Fibroblast of skin of right quadriceps (primary cell): ENCODE data around the gene RIMKLA.
A peak's percentile ranks its signal among the peaks of the same experiment; 100 is the strongest.

Source experiments
- DNase-seq: peaks from one replicate; pipeline ENCODE4 v3.0.0-alpha.2; 2013

Gene RIMKLA

DNA sequence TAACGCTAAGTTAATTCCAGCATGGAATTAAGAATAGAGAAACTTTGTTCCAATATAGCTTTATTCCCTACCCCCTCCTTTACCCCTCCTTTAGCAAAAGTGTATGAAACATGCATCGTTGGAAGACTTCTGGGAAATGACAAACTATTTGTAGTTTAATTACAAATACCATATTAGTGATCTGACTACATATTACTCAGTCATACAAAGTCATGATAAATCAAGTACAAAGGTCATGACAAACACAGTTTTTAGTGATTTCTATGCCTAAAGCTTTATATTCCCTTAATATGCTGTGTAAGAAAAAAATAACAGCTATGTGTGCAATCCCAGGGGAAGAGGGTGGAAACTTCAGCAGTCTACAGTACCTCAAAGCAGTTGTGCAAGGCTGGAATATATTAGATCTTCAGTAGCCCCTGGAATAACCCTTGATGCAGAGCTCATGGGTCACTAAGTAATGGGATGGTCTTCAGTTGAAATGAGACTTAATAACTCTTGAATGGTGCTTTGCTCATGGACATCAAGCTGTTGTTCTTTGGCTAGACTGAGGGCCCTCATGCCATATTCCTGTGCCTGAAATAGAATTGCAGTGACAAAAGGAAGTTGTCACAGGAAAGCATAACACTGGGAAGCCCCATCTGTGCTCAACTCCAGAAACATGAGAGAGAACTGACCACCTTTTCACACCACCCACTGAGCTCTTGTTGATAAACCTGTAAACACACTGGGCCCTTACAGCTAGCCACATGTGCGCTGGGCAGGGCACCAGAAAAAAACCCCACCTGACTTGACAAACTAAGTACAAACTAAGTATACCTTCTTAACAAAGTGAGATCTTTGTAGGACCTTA lies 49.9 kb downstream of the RIMKLA start:
- peak; percentile 48 for DNase-seq

DNA sequence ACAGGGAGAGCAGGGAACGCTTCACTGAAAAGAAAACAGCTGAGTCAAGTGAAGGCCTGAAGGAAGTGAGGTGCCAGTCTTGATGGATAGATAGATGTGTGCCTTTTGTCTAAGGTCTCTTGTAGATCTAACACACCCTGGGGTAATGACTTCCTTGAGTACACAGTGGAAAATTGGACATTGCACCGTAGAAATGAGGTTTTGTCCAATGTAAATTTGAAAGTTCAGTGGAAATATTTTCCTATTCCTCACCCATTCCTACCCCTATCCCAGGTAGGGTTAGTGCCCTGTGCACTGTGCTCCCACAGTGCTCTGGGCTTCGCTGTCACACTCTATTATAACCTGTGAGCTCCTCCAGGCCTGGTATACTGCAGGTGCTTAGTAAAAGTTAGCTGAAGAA lies 50.9 kb downstream of the RIMKLA start:
- no peak for DNase-seq

DNA sequence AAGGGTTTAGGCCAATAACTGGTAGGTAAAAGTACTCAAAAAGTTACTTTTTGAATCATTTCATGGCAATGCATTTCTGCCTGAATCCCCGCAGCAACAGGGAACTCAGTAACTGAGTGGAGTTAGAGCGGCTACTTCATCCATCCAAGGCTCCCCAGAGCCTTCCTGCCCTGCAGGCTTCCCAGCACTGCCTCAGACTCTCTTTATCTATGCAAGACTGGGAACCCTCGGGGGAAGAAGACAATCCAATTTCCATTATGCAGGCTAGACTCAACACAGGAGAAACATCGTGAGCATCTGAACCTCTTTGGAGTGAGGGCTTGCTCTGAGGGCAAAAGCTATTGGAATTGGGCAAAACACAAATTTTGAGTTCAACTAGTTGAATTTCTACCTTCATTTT lies 52.1 kb downstream of the RIMKLA start:
- no peak for DNase-seq

DNA sequence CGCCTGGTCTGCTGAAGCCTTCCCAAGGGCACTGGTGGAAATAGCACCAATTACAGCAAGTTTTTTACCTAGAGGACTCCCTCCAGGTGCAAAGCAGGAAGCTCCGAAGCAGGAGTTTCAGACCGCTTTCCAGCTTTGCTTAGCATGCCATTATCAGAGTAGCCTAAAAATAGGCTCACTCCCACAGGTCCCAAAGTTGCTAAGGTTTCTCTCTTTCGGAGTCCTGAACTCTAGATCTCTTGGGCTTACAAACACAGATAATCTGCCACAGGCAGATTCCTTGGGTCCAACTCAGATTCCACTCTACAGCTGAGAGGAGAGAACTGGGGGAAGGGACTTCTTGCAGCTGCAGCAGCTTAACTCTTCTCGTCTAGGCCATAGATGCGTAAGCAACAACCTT lies 52.8 kb downstream of the RIMKLA start:
- DNase-seq, result no peak

DNA sequence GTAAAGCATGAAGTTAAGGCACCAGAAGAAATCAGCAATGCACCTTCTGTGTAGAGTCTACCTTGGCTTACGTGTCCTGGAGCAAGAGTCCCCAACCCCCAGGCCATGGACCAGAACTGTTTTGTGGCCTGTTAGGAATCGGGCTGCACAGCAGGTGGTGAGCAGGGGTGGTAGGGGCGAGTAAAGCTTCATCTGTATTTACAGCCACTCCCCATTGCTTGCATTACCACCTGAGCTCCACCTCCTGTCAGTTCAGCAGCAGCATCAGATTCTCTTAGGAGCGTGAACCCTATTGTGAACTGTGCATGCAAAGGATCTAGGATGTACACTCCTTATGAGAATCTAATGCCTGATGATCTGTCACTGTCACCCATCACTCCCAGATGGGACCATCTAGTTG lies 53.7 kb downstream of the RIMKLA start:
- no peak for DNase-seq

DNA sequence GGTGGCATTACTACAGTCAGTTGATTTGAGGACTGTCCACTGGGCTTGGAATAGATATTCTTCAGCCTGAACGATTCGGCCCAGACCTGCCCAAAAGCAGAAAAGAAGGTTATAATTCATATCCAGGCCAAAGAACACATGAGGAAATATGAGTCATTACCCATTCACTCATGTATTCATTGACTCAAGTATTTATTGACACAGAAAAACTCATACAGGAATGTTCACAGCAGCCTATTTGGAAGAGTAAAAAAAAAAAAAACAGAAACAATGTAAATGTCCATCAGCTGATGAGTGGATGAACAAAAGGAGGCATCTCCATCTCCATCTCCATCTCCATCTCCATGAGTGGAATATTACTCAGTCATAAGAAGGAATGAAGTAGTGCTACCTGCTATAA lies 59.3 kb downstream of the RIMKLA start:
- DNase-seq, result peak; percentile 75

DNA sequence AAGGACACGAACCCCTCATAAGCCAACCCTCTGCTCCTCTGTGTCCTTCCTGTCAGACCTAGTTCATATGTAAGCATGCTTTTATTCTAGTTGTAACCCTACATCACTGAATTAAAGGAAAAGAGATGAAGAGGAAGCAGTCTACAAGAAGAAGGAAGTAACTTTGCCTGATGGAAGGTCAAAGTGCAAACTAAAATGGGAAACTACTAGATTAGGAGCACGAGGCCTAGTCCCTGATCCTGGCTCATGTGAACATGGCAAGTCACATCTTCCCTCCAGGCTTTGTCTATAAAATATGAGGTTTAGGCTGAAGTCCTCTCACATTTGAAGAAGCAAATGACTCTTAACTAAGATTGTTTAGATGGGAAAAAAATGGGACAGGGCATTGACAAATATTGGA lies 62.1 kb downstream of the RIMKLA start:
- no peak for DNase-seq

DNA sequence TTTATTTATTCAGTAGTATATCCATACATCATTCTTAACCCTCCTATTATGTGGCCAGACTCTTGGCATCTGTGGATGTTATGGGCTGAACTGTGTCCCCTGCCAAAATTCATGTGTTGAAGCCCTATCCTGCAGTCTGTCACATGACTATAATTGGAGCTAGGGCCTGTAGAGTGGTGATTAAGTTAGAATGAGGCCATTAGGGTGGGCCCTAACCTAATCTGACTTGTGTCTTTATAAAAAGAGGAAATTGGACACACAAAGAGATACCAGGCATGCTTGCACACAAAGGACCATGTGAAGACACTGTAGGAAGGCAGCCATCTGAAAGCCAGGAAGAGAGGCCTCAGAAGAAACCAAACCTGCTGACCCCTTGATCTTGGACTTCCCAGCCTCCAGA lies 68.7 kb downstream of the RIMKLA start:
- DNase-seq, result no peak

DNA sequence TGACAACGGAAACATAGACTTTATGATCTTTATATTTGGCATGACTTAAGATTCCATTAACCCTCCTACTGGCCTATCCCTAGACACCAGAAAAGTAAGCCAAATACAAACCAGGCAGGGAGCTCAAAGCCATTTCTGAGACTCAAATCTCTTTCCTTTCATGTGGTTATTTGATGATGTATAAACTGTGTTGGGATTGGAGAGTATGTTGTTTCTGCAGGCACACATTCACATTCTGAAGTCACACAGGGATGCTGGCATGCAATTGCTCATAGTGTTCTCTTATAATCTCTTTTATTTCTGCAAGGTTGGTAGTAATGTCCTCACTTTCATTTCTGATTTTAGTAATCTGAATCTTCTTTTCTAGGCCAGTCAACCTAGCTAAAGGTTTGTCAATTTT lies 69.5 kb downstream of the RIMKLA start:
- no peak for DNase-seq

DNA sequence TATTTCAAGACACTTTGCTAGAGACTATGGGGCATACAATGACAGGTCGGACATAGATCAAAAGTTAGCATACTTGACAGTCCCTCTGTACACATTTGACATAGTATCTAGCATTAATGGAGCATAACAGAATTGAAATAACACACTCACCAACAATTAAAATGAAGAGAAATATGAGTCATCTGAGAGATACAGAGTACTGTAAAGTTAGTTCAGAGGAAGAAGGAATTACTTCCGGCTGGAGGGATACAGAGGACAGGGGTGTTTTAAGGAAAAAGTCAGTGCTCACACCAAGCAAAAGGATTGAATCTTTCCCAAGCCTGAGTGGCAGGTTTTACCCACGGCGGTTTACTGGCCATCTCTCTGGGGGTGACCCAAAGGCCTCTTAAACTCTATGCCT lies 72.8 kb downstream of the RIMKLA start:
- no peak for DNase-seq

DNA sequence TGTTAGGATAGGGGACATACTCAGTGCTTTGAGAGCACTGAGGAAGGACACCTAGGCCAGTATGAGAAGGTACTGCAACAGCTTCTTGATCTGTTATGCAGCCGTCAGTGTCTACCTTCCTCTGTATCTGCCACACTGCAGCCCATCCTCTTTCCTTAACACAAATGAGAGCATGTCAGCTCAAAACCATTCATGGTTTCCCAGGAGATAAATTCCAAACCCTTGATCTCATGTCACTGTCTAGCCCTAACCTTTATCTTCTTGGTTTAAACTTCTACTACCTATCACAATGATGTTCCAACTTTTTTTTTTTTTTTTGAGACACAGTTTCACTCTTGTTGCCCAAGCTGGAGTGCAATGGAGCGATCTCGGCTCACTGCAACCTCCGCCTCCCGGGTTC lies 73.8 kb downstream of the RIMKLA start:
- no peak for DNase-seq

DNA sequence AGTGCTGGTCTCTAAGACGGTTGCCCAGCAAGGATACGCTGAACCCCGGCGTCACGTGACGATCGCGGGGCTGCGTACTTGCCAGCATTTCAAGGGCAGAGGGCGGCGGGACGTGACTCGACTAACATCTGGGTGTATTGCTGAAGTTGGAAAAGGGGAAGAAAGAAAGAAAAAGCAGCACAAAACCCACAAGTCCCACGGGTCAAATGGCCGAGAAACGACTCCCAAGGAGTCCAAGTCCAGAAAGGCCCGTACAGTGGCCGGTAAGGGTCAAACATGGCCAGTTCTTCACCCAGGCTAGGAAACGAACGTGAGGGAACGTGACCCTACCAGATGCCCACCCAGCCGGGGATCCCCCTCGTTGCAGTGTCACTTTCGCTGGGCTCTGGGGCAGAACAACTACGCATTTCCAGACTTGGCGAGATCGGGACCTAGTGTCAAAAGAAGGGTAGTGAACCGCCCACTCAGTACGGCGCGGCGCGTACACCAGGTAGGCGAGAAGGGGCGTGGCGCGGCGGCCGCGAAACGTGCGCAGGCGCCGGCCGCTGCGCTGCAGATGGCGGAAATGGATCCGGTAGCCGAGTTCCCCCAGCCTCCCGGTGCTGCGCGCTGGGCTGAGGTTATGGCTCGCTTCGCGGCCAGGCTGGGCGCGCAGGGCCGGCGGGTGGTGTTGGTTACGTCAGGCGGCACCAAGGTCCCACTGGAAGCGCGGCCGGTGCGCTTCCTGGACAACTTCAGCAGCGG lies 75.6 kb downstream of the RIMKLA start, which contains the start of the genes PPCS and ZMYND12:
PPCS (plus strand) TSS at position 534 of the 744 bp plus-strand sequence; CDS start at position 557, 23 bp downstream.
ZMYND12 (minus strand) TSS at position 13 of the 744 bp plus-strand sequence. CDS start 25 bp downstream, outside the sequence.
- DNase-seq, result peak; percentile 86

DNA sequence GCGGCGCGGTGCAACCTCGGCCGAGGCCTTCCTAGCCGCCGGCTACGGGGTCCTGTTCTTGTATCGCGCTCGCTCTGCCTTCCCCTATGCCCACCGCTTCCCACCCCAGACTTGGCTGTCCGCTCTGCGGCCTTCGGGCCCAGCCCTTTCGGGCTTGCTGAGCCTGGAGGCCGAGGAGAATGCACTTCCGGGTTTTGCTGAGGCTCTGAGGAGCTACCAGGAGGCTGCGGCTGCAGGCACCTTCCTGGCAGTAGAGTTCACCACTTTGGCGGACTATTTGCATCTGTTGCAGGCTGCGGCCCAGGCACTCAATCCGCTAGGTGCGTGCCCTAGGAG lies 76.1 kb downstream of the RIMKLA start:
- peak; percentile 56 for DNase-seq

DNA sequence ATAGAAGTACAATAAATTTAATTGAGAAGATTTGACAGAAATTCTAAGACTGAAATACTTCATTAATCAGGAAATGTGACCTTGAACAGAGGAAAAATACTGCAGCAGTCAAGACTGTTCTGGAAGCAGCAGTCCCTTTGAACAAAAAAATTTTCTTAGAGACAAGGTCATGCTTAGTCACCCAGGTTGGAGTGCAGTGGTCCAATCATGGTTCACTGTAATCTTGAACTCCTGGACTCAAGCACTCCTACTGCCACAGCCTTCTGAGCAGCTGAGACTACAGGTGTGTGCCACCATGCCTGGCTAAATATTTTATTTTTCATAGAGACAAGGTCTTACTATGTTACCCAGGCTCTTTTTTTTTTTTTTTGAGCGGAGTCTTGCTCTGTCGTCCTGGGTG lies 80.6 kb downstream of the RIMKLA start:
- no peak for DNase-seq

DNA sequence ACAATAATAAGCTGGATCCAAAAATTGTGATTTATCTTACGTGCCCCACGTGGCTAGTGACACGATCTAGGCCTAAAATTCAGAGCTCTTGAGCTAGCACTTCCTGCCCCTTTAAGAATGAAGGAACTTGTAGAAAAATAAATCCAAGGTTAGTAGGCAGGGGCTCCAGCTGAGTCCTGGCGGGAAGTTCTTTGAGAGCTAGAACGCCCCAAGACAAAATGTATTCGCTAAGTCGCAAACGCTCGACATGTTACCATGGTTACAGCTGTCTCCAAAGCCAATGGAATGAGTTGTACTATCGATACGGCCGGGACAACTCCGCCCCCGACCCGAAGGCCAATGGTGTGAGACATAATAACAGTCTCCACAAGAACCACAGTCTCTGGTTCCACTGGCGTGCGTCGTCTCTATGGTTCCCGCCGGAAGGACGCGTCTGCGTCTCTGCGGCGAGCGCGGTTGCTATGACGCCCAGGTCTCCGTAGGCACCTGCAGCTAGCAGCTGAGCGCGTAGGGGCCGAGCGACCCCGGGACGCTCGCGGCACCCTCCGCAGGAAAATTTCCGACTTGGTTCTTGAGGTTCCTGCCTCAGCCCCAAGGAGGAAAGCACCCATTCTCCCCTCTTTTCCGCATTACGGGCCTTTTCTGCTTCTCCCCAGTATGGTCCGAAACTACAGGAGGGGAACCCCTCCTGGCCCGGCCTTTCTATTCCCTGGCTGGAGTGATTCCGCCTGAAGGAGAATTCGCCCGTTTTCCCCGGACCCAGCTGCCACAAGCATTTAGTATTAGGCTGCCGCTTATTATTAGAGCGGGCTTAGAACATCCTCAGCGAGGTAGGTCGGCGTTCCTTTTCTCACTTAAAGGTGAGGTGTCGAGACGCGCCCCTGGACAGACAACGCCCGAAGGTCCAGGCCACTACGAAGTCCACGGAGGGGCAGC lies 82.5 kb downstream of the RIMKLA start, which contains the start of gene CCDC30:
CCDC30 (plus strand) TSS at position 459 of the 936 bp plus-strand sequence. CDS start 17,266 bp downstream, outside the sequence.
- DNase-seq, result peak; percentile 98

DNA sequence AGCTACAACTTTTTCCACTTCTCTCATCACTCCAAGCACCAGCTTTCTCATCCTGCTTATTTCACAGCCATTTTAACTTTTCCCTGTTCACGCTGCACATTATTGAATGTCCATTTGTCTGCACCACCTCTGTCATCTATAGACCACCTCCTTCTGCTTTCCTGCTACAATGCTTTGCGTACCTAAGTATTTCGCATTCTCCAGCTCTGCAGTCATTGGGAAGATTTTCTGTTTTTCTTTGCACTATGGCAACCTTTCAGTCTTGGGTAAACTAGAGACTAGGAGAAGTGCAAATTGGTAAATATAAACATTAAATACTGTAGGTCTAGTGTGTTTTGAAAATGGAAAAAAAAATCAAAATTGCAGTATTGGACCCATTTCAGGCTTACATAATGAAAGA lies 83.3 kb downstream of the RIMKLA start:
- no peak for DNase-seq

DNA sequence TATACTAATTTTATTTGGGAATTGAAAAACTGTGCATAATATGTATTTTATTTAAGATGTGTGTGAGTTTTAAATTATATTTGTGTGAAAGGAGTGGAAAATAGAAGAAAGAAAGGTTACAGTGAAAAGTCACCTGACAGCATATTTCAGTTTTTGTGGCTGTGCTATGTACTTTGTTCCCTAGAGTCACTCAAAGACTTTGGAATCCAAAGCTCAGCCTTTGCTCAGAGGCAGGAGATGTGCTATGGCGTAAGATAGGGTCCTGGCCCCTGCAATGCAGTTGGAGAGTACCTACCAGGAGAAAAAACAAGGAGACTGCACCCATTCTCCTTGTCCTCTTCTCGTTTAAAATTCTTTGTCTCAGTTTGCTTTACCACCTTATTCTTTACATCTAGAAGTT lies 85.4 kb downstream of the RIMKLA start:
- no peak for DNase-seq

DNA sequence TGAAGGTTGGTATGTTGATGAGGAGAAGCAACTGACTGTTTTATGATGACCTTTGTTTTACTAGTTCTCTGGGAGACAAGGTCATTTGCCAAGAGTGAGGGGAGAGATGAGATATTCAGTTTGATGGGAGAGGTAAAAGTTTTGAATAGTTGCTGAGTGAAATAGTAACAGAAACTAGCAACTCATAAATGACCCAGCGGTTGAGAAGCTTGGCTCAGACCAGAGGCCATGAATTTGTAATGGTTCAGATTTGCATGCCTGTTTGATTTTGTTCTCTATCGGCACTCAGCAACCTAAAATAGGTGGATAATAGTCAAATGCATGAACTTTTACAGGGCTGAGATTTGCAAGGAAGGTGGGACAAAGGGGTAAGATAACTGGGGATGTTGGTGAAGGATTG lies 89.1 kb downstream of the RIMKLA start:
- DNase-seq, result no peak
